ENCODE results near the gene ZNF620.
"Not testable (repeated sequence)": the region's sequence is repeated elsewhere in the genome, so short reads cannot be mapped to it uniquely, and the experiment has no call there.

The ZNF620 gene

GRCh38 chr3:40504636-40505430 lies 1.0 kb upstream of the ZNF620 start:
- DNase-seq, result no peak

GRCh38 chr3:40511031-40511718 lies 5.3 kb downstream of the ZNF620 start:
- no peak for DNase-seq

- DNase-seq, result no peak
Observed at GRCh38 chr3:40516201-40516600, 10.4 kb downstream of the ZNF620 start.

GRCh38 chr3:40518067-40518466 lies 12.2 kb downstream of the ZNF620 start:
- no peak for DNase-seq

GRCh38 chr3:40518848-40519247 lies 13.0 kb downstream of the ZNF620 start:
- no peak for DNase-seq

- no peak for DNase-seq
Observed at GRCh38 chr3:40521254-40521653, 15.4 kb downstream of the ZNF620 start.

- DNase-seq, result no peak
Observed at GRCh38 chr3:40523781-40524180, 17.9 kb downstream of the ZNF620 start.

GRCh38 chr3:40524222-40524567 lies 18.4 kb downstream of the ZNF620 start:
- DNase-seq, result no peak

- peak; percentile 45 for DNase-seq
Observed at GRCh38 chr3:40524568-40525285, 18.9 kb downstream of the ZNF620 start, which contains the start of gene ZNF621. Gene ZNF621 (plus strand): TSS chr3:40524960. CDS start chr3:40525841, 881 bp downstream.

- no peak for DNase-seq
Observed at GRCh38 chr3:40528426-40528825, 22.6 kb downstream of the ZNF620 start.

- DNase-seq, result no peak
Observed at GRCh38 chr3:40532252-40532651, 26.4 kb downstream of the ZNF620 start.

GRCh38 chr3:40534283-40534682 lies 28.4 kb downstream of the ZNF620 start:
- no peak for DNase-seq

GRCh38 chr3:40546816-40547215 lies 41.0 kb downstream of the ZNF620 start:
- no peak for DNase-seq

- DNase-seq, result no peak
Observed at GRCh38 chr3:40550167-40550566, 44.3 kb downstream of the ZNF620 start.

- no peak for DNase-seq
Observed at GRCh38 chr3:40557575-40558161, 51.8 kb downstream of the ZNF620 start.

- DNase-seq, result not testable (repeated sequence)
Observed at GRCh38 chr3:40562482-40562881, 56.6 kb downstream of the ZNF620 start.

- not testable (repeated sequence) for DNase-seq
Observed at GRCh38 chr3:40565629-40566028, 59.8 kb downstream of the ZNF620 start.

GRCh38 chr3:40566694-40567093 lies 60.9 kb downstream of the ZNF620 start:
- no peak for DNase-seq

All from NCI-H748 treated with DMSO at 0.1 percent for 48 hours (cell line).